ENCODE results near the gene THSD7B.

DNA sequence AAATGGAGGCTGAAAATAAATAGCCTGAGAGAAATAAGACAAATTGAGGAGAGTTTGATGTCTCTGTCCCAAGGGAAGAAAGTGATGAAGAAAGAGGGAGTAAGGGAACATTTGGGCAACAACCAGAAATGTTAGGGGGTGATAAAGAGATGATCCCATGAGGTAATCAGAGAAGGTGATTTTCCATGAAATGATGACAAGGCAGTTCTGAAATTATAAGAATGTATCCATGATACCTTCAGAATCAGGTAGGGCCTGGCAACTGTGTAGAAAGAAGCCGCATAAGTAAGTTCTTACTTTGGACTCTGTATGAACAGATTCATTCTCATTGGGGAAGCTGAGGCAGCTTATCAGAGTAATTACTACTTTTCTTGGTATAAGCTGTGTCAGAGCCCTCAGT lies 106.1 kb downstream of the THSD7B start:
- TF ChIP-seq ZNF274 (IDR thresholded peaks at IDR 0.05; ENCODE audit: insufficient read depth, insufficient read length) (no peak), CTCF (IDR thresholded peaks at IDR 0.05 in 2 of 3, conservative IDR thresholded peaks at IDR 0.05 in 1 of 3; ENCODE audit: control insufficient read depth in 2 of 3, extremely low read depth in 1 of 3, insufficient read depth in 1 of 3, low read depth in 3 of 3, low read length in 3 of 3) (no peak), USF1 (IDR thresholded peaks at IDR 0.05; ENCODE audit: borderline replicate concordance, extremely low read length, insufficient read depth, low read depth, low read length) (no peak), MYC (IDR thresholded peaks at IDR 0.05; ENCODE audit: insufficient read depth, insufficient read length, insufficient replicate concordance, low read length, severe bottlenecking) (no peak), EGR1 (IDR thresholded peaks at IDR 0.05; ENCODE audit: borderline replicate concordance in 1 of 2, low read depth in 2 of 2, low read length in 2 of 2) (no peak), CHD2 (IDR thresholded peaks at IDR 0.05; ENCODE audit: borderline replicate concordance, low read depth, low read length) (no peak)
- TF ChIP-seq, protein P1, sequence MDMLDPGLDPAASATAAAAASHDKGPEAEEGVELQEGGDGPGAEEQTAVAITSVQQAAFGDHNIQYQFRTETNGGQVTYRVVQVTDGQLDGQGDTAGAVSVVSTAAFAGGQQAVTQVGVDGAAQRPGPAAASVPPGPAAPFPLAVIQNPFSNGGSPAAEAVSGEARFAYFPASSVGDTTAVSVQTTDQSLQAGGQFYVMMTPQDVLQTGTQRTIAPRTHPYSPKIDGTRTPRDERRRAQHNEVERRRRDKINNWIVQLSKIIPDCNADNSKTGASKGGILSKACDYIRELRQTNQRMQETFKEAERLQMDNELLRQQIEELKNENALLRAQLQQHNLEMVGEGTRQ (IDR thresholded peaks at IDR 0.05; ENCODE audit: borderline replicate concordance, low read depth, low read length): no peak
- TF ChIP-seq, protein P2, sequence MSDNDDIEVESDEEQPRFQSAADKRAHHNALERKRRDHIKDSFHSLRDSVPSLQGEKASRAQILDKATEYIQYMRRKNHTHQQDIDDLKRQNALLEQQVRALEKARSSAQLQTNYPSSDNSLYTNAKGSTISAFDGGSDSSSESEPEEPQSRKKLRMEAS (IDR thresholded peaks at IDR 0.05; ENCODE audit: low read depth, low read length): no peak
